ENCODE results near the gene LRRFIP1. TPM values are rescaled to one million over a fixed set of nuclear protein-coding genes. Genes with fewer than 3 reads are reported as not detected.

LRRFIP1 gene
- polyA plus RNA-seq, 1 of the 3 experiments (the other 2 are of a cell fraction) = 47.3 TPM

DNA sequence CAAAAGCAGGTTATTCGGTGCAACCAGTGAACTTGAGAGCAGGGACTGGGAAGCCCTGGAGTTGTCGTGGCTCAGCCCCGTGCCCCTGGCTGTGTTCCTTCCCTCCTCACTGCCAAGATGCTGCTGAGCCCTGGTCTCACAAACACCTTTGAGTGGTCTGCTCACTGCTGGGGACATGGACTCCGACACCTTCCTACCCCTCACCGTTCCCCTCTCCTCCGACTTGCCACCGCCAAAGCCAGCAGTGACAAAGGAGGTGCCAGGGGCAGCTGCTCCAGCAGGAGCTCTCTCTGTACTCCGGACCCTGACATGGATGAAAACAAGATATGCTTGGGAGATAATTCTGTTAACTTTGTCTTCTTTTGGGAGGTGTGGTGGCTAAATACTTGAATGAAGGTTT, 17.9 kb downstream of the LRRFIP1 start:
- H3K4me2 ChIP-seq = no peak overlapping the region
- TF ChIP-seq FOXJ3 (CRISPR knock-in tag; IDR thresholded peaks at IDR 0.05) (no peak), SMC3 (IDR thresholded peaks at IDR 0.05; ENCODE audit: low read depth, low read length) (no peak), TEAD4 (IDR thresholded peaks at IDR 0.05; ENCODE audit: borderline replicate concordance, insufficient read depth) (no peak)
- no peaks in the 10 kb centered on the region; the same call in 1 of the 2 replicates for H3K27me3 ChIP-seq (ENCODE audit: insufficient read depth)
- H3K4me3 ChIP-seq (ENCODE audit: low read depth in 2 of 2, low read length in 1 of 2) = no peak overlapping the region
- no peak overlapping the region for H3K27ac ChIP-seq (ENCODE audit: low read depth in 2 of 2, low read length in 1 of 2)
- DNase-seq = no peak
- peaks cover 62% of the 10 kb centered on the region for H3K79me2 ChIP-seq (ENCODE audit: insufficient read depth)
- POLR2A ChIA-PET = no interaction called here
- WGBS (ENCODE audit: low lambda C conversion rate) = 92% methylated on average over 8 of the region's 8 CpGs
- CTCF ChIA-PET = interaction anchor here (0.8 to 1.5 kb wide), 3 partner anchors 73 to 100 kb away, joined by 3 to 4 read pairs (median 4); no protein-coding TSS in a partner anchor
- no peak overlapping the region for H2AFZ ChIP-seq (ENCODE audit: low read depth)
- H3K9ac ChIP-seq = no peak overlapping the region
- H3K9me2 ChIP-seq = no peaks in the 10 kb centered on the region
- H4K20me1 ChIP-seq (ENCODE audit: insufficient read depth) = no peaks in the 10 kb centered on the region
- H3F3A ChIP-seq (replicated peaks; ENCODE audit: insufficient read depth) = peaks cover 3% of the 10 kb centered on the region
- no peaks in the 10 kb centered on the region for H3K4me1 ChIP-seq (ENCODE audit: control insufficient read depth in 1 of 2, insufficient read depth in 2 of 2, low read depth in 1 of 2, low read length in 1 of 2)
- no peaks in the 10 kb centered on the region for H3K9me3 ChIP-seq
- peaks cover 14 to 21% of the 10 kb centered on the region in 2 experiments for H3K36me3 ChIP-seq (replicated peaks in 1 of 2; ENCODE audit: control insufficient read depth in 1 of 2, insufficient read depth in 2 of 2, low read length in 1 of 2)

DNA sequence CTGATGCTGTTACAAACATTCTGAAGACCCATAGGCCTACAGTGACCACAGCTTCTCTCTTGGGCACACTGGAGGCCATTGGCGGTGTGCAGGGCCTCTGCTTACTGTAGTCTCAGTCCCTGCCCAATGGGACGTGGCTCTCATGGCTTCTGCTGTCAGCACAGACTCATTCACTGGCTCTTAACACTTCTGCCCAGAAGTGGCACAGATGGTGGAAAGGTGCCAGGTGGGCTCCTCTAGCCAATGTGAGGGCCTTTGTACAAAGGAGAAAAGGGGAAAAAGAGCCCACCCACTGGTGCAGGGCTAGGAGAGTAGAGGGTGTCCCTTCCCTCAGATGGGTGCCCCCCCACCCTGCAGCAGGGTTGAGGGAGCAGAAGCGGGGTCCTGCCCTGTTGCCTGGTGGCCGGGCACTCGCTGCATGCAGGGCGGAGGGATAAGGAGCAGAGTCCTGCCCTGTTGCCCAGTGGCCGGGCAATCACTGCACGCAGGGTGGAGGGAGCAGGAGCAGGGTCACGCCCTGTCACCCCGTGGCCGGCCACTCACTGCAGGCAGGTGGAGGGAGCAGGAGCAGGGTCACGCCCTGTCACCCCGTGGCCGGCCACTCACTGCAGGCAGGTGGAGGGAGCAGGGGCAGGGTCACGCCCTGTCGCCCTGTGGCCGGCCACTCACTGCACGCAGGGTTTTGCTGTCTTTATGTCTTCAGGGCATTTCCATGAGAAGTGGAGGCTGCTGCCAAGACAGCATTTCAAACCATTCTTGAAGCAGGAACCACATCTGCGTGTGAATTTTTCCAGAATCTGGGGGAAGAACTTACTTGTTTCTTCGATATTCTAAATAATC, 20.0 kb downstream of the LRRFIP1 start:
- 83% methylated on average over 8 of the region's 20 CpGs for WGBS (ENCODE audit: low lambda C conversion rate)

More for the DNA sequence above, 20.0 kb downstream of the LRRFIP1 start:
- Histone ChIP-seq H3K9me3 (no peaks in the 10 kb centered on the region), H3F3A (replicated peaks; ENCODE audit: insufficient read depth) (peaks cover 3% of the 10 kb centered on the region), H3K4me3 (ENCODE audit: low read depth in 2 of 2, low read length in 1 of 2) (no peak overlapping the region), H3K36me3 (replicated peaks in 1 of 2; ENCODE audit: control insufficient read depth in 1 of 2, insufficient read depth in 2 of 2, low read length in 1 of 2) (peaks cover 14 to 26% of the 10 kb centered on the region in 2 experiments), H3K27ac (ENCODE audit: low read depth in 2 of 2, low read length in 1 of 2) (no peak overlapping the region), H3K4me1 (ENCODE audit: control insufficient read depth in 1 of 2, insufficient read depth in 2 of 2, low read depth in 1 of 2, low read length in 1 of 2) (no peaks in the 10 kb centered on the region), H3K9me2 (no peaks in the 10 kb centered on the region), H4K20me1 (ENCODE audit: insufficient read depth) (no peaks in the 10 kb centered on the region), H3K9ac (no peak overlapping the region), H3K27me3 (ENCODE audit: insufficient read depth) (no peaks in the 10 kb centered on the region; the same call in 1 of the 2 replicates), H2AFZ (ENCODE audit: low read depth) (no peak overlapping the region), H3K79me2 (ENCODE audit: insufficient read depth) (peaks cover 42% of the 10 kb centered on the region), H3K4me2 (no peak overlapping the region)
- ChIA-PET CTCF (no interaction called here), POLR2A (no interaction called here)
- TF ChIP-seq SMC3 (IDR thresholded peaks at IDR 0.05; ENCODE audit: low read depth, low read length) (no peak), POLR2AphosphoS5 (IDR thresholded peaks at IDR 0.05; ENCODE audit: low read depth, low read length) (no peak), TCF12 (IDR thresholded peaks at IDR 0.05) (no peak)
- TF ChIP-seq, protein P1, sequence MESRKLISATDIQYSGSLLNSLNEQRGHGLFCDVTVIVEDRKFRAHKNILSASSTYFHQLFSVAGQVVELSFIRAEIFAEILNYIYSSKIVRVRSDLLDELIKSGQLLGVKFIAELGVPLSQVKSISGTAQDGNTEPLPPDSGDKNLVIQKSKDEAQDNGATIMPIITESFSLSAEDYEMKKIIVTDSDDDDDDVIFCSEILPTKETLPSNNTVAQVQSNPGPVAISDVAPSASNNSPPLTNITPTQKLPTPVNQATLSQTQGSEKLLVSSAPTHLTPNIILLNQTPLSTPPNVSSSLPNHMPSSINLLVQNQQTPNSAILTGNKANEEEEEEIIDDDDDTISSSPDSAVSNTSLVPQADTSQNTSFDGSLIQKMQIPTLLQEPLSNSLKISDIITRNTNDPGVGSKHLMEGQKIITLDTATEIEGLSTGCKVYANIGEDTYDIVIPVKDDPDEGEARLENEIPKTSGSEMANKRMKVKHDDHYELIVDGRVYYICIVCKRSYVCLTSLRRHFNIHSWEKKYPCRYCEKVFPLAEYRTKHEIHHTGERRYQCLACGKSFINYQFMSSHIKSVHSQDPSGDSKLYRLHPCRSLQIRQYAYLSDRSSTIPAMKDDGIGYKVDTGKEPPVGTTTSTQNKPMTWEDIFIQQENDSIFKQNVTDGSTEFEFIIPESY (IDR thresholded peaks at IDR 0.05; ENCODE audit: borderline replicate concordance, low read depth) = no peak
- TF ChIP-seq, protein P2, sequence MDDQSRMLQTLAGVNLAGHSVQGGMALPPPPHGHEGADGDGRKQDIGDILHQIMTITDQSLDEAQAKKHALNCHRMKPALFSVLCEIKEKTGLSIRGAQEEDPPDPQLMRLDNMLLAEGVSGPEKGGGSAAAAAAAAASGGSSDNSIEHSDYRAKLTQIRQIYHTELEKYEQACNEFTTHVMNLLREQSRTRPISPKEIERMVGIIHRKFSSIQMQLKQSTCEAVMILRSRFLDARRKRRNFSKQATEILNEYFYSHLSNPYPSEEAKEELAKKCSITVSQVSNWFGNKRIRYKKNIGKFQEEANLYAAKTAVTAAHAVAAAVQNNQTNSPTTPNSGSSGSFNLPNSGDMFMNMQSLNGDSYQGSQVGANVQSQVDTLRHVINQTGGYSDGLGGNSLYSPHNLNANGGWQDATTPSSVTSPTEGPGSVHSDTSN (IDR thresholded peaks at IDR 0.05) = no peak
- no peak for DNase-seq

Measured in SK-N-SH (cell line).